NCI-H2029 (cell line): ENCODE results near the gene RAD21L1.

Source experiments
- DNase-seq: peaks from one replicate; lab custom pipeline; 2025; lab: John Stamatoyannopoulos, UW

RAD21L1 gene

GRCh38 chr20:1273366-1273765 is 47.5 kb downstream of the RAD21L1 start:
- no peak for DNase-seq

DNA sequence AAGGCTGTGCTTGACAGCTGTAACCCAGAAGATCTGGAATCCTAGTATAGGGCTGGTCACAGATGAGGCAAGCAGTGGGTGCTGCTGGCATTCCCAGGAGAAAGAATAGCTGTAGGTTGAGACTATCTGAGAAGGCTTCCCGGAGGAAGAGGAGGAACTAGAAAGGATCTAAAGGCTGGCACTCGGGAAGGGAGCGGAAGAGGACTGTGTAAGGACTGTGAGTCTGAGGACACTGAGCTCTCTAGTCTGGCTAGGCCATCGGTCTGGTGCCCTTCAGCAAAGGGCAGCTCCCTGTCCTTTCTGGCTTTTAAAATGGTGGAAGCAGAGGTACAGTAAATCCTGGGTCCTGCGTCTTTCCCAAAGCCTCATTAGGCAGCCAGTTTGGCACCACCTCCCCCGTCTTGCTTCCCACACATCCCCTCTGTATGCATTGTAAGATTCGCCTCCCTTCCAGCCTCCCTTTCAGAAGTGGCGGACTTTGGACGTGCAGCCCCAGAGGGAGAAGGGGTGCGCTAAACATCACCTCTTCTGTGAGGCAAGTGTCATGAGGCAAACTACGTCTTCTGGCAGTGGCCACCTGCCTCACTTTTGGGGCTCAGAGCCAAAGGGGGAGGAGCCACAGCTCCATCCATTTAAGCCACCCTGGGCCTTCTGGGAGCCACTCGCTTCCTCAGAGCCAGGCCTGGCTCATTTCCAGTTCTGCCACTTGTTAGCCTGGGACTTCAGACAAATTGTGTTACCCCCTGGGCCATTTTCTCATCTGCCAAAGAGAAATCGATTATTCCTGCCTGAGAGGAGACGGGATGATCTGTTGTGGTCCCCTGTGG is 48.9 kb downstream of the RAD21L1 start:
- DNase-seq = peak; percentile 87

DNA sequence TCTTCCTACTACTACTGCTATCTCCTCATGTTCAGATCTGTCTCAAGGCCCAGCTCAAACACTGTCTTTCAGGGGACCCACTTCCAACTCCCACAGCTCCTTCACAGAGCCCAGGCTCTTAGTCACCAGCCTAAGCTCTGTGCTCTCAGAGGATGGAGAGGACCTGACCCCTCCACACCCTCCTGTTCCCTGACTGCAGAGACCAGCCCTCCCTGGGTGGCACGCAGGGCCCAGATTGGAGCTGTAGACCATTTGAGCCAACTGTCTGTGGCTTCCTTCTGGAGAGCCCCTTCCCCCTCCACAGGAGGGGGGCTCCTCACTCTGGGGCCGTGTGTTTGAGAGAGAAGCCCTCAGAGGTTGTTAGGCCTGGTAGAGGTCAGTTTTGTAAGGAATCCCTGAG is 50.1 kb downstream of the RAD21L1 start:
- no peak for DNase-seq

GRCh38 chr20:1277529-1278322 is 51.9 kb downstream of the RAD21L1 start:
- no peak for DNase-seq

DNA sequence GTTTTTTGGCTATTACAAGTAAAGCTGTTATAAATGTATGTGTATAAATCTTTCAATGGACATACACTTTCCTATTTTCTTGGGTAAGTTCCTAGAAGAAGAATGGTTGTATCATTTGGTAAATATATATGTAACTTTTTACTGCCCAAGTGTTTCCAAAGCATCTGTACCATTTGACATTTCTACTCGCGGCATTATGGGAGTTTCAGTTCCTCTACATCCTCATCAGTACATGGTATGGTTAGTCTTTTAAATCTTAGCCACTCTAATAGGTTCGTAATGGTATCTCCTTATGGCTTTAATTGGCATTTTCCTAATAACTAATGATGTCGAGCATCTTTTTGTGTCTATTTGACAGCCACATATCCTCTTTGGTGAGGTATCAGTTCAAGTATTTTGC is 53.1 kb downstream of the RAD21L1 start:
- no peak for DNase-seq

GRCh38 chr20:1280195-1281102 is 54.6 kb downstream of the RAD21L1 start:
- no peak for DNase-seq

GRCh38 chr20:1281279-1282057 is 55.6 kb downstream of the RAD21L1 start:
- peak; percentile 92 for DNase-seq

DNA sequence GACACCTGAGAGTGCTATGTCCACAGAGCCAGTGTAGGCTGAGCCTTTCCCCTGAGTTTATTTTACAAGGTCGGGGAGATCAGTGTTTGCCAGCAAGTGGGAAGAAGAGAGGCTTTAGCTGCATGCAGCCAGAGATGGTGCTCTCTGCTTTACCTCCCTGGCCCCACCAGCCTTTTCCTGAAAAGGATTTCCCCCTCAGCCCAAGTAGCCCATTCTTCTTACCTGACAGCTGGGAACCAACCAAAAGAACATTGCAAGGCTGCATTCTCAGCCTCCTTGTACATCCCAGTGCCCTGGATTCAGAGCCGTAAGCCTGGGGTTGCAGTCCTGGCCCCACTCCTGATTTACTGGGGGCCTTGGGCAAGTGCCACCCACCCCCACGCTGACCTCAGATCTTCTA is 57.1 kb downstream of the RAD21L1 start:
- DNase-seq = no peak

- peak; percentile 28 for DNase-seq
These were observed 58.0 kb downstream of the RAD21L1 start for GRCh38 chr20:1283522-1284510.

DNA sequence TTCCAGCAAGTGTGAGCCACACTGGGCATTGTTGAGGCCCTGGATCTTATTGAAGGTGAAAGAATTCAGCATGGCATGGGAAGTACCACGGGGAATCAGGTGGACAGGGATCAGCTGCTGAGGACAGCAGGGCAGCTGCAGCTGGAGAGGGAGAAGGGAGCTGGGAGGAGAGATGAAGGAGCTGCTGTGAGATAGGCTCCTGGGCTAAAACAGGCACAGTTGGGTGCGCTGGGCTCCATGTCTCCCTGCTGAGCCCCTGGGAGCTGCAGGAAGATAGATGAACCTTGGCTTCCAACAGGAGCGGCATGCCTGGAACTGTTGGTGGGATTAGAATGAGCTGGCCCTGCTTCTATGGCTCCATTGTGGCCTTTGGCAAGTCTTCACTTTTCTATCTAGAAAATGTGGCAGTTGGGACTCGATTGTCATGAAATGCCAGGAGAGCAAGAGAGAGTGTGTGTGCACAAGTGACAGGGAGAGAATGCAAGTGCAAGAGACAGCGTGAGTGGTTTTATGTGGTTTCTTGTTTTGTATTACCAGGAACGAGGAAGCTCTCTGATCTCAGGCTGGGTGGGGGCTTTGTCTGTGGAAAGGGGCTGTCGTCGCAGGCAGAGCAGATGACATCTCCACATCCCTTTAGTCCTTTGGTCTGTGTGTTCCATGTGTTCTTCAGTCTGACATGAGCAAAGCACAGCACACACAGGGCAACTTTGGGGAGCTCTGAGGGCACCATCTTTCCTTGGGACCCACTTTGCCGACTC is 60.6 kb downstream of the RAD21L1 start:
- DNase-seq = no peak

DNA sequence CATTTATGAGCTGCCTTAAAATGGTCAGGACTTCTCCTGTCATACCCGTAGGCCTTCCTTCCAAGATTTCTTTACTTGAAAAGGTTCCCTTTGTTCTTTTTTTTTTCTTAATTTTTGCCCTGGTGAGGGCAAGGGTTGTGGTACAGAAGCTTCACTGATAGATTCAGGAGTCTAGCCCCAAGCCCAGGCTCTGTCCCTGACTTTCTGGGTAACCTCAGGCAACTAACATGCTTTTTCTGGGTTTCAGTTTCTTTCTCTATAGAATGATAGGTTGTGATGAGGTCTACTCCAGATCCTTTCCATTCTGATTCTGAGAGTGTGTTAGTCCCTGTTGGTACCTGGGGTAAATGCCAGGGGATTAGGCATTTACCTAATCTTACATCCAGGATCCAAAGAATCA is 61.5 kb downstream of the RAD21L1 start:
- DNase-seq = no peak

- no peak for DNase-seq
These were observed 62.1 kb downstream of the RAD21L1 start for GRCh38 chr20:1287787-1288569.

DNA sequence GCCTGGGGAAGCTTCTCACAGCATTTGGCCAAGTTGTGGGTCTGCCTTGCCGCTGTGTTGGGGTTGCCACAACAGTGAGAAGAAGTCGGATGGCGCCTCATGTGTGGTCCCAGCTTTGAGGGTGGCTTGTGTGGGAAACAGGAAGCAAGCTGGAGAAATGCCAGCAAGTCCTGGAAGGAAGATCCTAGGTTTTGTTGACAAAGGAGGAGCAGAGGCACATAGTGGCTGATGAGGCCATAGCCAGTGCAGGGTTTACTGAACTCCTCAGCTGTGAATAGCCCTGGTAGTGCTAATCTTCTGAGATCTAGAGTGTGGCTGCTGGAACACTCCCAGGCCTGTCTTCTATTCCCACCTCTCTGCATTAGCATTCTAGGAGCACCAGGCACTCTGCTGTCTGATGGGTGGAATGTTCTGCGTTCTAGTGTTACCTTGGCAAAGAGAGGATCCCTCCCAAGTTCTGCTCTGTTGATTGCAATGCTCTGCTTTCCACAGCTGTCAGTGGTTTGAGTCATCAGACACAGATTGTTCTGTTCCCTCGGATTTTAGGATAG is 65.4 kb downstream of the RAD21L1 start:
- peak; percentile 35 for DNase-seq

DNA sequence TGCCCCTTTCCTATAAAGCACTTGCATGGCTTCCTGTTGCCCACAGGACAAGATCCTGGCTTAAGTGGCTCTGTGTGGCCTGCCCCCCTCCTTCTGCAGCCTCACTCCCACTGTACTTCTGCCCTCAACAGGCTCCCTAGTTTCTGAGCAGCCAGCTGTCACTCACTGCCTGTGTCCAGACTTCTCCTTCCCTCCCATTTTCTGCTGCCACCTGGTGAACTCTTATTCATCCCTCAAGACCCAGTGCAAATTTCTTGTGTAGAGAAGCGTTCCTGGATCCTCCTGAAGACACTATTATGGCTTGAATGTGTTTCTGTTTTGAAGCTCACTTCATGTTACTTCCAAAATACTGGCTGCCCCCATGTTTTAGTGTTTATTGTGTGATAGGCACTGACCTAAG is 66.8 kb downstream of the RAD21L1 start:
- no peak for DNase-seq

GRCh38 chr20:1293641-1294379 is 68.0 kb downstream of the RAD21L1 start:
- peak; percentile 62 for DNase-seq

GRCh38 chr20:1294497-1294896 is 68.7 kb downstream of the RAD21L1 start:
- peak; percentile 56 for DNase-seq

GRCh38 chr20:1295276-1295930 is 69.6 kb downstream of the RAD21L1 start:
- DNase-seq = no peak
